ENCODE results near the gene GSG1L. TPM values are rescaled to one million over a fixed set of nuclear protein-coding genes. Genes with fewer than 3 reads are reported as not detected.
"Not testable (repeated sequence)": the region's sequence is repeated elsewhere in the genome, so short reads cannot be mapped to it uniquely, and the experiment has no call there.

The GSG1L gene
- total RNA-seq, 1 donor: not detected

- no peak for DNase-seq (ENCODE audit: low read depth in 2 of 3, low spot score in 2 of 3)
Measured at GRCh38 chr16:27960619-27961295, 102.8 kb downstream of the GSG1L start.

GRCh38 chr16:27959914-27960313 is 103.6 kb downstream of the GSG1L start:
- DNase-seq (ENCODE audit: low read depth in 2 of 3, low spot score in 2 of 3): peak in 1 of 3 donors; percentile 8

- peak in 1 of 3 donors; percentile 77 for DNase-seq (ENCODE audit: low read depth in 2 of 3, low spot score in 2 of 3)
Measured at GRCh38 chr16:27954191-27954590, 109.3 kb downstream of the GSG1L start.

GRCh38 chr16:27952811-27953210 is 110.7 kb downstream of the GSG1L start:
- no peak for DNase-seq (ENCODE audit: low read depth in 2 of 3, low spot score in 2 of 3)

GRCh38 chr16:27951489-27952120 is 111.9 kb downstream of the GSG1L start:
- DNase-seq (ENCODE audit: low read depth in 2 of 3, low spot score in 2 of 3): no peak

GRCh38 chr16:27950206-27950887 is 113.2 kb downstream of the GSG1L start:
- DNase-seq (ENCODE audit: low read depth in 2 of 3, low spot score in 2 of 3): no peak

- DNase-seq (ENCODE audit: low read depth in 2 of 3, low spot score in 2 of 3): no peak
Measured at GRCh38 chr16:27947696-27948095, 115.8 kb downstream of the GSG1L start.

GRCh38 chr16:27945233-27945973 is 118.1 kb downstream of the GSG1L start:
- no peak for DNase-seq (ENCODE audit: low read depth in 2 of 3, low spot score in 2 of 3)

- DNase-seq (ENCODE audit: low read depth in 2 of 3, low spot score in 2 of 3): no peak
Measured at GRCh38 chr16:27943766-27944165, 119.7 kb downstream of the GSG1L start.

- not testable (repeated sequence) for DNase-seq (ENCODE audit: low read depth in 2 of 3, low spot score in 2 of 3)
Measured at GRCh38 chr16:27942071-27942470, 121.4 kb downstream of the GSG1L start.

GRCh38 chr16:27935076-27935475 is 128.4 kb downstream of the GSG1L start:
- DNase-seq (ENCODE audit: low read depth in 2 of 3, low spot score in 2 of 3): no peak

GRCh38 chr16:27932542-27933135 is 130.9 kb downstream of the GSG1L start:
- no peak for DNase-seq (ENCODE audit: low read depth in 2 of 3, low spot score in 2 of 3)

GRCh38 chr16:27929818-27930217 is 133.7 kb downstream of the GSG1L start:
- no peak for DNase-seq (ENCODE audit: low read depth in 2 of 3, low spot score in 2 of 3)

- DNase-seq (ENCODE audit: low read depth in 2 of 3, low spot score in 2 of 3): no peak
Measured at GRCh38 chr16:27928542-27928941, 135.0 kb downstream of the GSG1L start.

GRCh38 chr16:27927266-27927901 is 136.1 kb downstream of the GSG1L start:
- no peak for DNase-seq (ENCODE audit: low read depth in 2 of 3, low spot score in 2 of 3)

- no peak for DNase-seq (ENCODE audit: low read depth in 2 of 3, low spot score in 2 of 3)
Measured at GRCh38 chr16:27925612-27926011, 137.9 kb downstream of the GSG1L start.

- DNase-seq (ENCODE audit: low read depth in 2 of 3, low spot score in 2 of 3): no peak
Measured at GRCh38 chr16:27924411-27925118, 138.9 kb downstream of the GSG1L start.

- DNase-seq (ENCODE audit: low read depth in 2 of 3, low spot score in 2 of 3): no peak
Measured at GRCh38 chr16:27923751-27924150, 139.8 kb downstream of the GSG1L start.

GRCh38 chr16:27922433-27922832 is 141.1 kb downstream of the GSG1L start:
- peak in 1 of 3 donors; percentile 7 for DNase-seq (ENCODE audit: low read depth in 2 of 3, low spot score in 2 of 3)

GRCh38 chr16:27921134-27921533 is 142.4 kb downstream of the GSG1L start:
- no peak for DNase-seq (ENCODE audit: low read depth in 2 of 3, low spot score in 2 of 3)

All from hematopoietic multipotent progenitor cell (in vitro differentiated cells).